ENCODE results near the gene OR13C5. TPM values are rescaled to one million over a fixed set of nuclear protein-coding genes. Genes with fewer than 3 reads are reported as not detected.

OR13C5 gene
- total RNA-seq, 1 donor from 2014 or later = not detected

DNA sequence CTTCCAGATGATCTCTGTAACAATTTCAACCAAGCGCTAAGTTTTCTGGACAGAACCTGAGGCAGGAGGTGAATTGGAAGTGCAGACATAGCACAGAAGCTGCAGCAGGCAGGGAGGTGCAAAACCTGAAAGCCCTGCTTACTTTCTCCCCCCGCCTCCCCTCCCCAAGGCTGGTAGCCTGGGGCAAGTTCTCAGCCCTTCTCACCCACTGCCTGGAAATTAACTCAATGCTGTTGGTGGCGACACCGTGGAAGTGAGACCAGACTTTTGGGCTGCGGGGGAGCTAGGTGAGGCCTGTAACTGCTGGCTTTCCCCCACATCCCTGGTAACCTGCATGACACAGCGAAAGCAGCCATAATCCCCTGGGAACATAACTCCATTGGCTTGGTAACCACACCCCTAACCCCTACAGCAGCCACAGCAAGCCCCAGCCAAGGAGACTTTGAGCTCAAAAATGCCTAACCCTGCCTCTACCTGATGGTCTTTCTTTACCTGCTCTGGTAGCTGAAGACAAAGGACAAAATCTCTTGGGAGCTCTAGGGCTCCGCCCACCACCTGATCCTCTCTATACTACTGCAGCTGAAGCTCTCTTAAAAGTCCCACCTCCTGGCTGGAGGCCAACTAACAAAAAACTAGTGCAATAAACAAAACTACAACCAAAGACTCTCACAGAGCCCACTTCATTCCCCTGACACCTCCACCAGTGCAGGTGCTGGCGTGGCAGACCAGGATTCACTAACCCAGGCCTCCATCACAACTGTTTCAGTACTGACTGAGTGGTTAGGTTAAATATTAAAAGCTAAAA lies 42.2 kb downstream of the OR13C5 start:
- DNase-seq (ENCODE audit: missing footprints) = peak; percentile 43
- intact Hi-C loops (cut with DNase I) = no loop called here
- ATAC-seq = no peak

DNA sequence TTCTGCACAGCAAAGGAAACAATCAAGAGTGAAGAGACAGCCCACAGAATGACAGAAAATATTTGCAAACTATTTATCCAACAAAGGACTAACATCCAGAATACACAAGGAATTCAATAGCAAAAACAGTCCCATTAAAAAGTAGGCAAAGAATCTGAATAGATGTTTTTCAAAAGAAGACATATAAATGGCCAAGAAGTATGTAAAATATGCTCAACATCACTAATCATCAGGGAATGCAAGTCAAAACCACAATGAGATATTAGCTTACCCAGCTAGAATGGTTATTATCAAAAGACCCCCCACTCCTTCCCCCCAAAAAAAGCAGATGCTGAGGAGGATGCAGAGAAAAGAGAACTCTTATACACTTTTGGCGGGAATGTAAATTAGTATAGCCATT lies 43.7 kb downstream of the OR13C5 start:
- intact Hi-C loops (cut with DNase I) = no loop called here
- DNase-seq (ENCODE audit: missing footprints) = no peak

DNA sequence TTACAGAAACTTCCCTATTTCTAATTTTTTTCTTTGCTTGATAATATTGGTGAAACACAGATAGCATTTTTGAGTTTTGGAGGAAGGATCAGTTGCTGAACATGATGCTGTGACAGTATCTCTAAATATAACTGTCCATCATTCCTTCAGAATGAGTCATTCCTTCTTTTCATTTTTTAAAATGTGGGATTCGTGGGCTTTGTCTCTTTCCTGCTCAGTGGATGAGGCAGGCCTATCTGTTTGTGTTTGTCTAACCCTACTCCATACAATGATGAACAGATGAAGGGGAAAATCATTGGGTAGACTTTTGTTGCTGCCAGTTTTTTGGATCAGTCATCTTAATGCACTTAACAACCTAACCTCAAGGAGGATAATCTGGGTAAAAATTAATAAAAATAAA lies 46.0 kb downstream of the OR13C5 start:
- ATAC-seq = no peak
- DNase-seq (ENCODE audit: missing footprints) = no peak
- intact Hi-C loops (cut with DNase I) = no loop called here

More for the DNA sequence above, 43.7 kb downstream of the OR13C5 start:
- no peak for ATAC-seq

Other genes starting within 250 kb of the OR13C5 start
- gene OR13F1, start 95.2 kb downstream of the OR13C5 start, total RNA-seq = not detected
- not detected for gene OR13C4, start 72.2 kb downstream of the OR13C5 start, total RNA-seq
- gene OR13C3, start 62.6 kb downstream of the OR13C5 start, total RNA-seq = not detected
- not detected for gene OR13C8, start 30.2 kb downstream of the OR13C5 start, total RNA-seq
- gene OR13C2, start 6.2 kb upstream of the OR13C5 start, total RNA-seq = not detected
- not detected for gene OR13C9, start 18.8 kb upstream of the OR13C5 start, total RNA-seq
- not detected for gene OR13D1, start 95.1 kb upstream of the OR13C5 start, total RNA-seq
- gene NIPSNAP3A, start 148.3 kb upstream of the OR13C5 start, total RNA-seq = 21.6 TPM
- gene NIPSNAP3B, start 164.7 kb upstream of the OR13C5 start, total RNA-seq = 29.0 TPM

Measured in Right ventricle myocardium inferior (tissue), 1 donor.